Karpas-422 (cell line): Measurements from ENCODE around the gene FOXB1. TPM values are rescaled to one million over a fixed set of nuclear protein-coding genes. Genes with fewer than 3 reads are reported as not detected.

Experiments used
- DNase-seq: peaks from one replicate; pipeline ENCODE4 v3.0.0-alpha.2; 2015
- H2AFZ ChIP-seq: fragments of 200-600 bp; sonication (generic); 2 replicates; pipeline ENCODE4 v1.6.1; 2014; ENCODE audit warnings: antibody characterized with exemption, low read length, mixed read lengths
- H3K27ac ChIP-seq: fragments of 200-600 bp; sonication (generic); 2 replicates; pipeline ENCODE4 v1.5.1; 2014; ENCODE audit warnings: mild to moderate bottlenecking, low read length, moderate library complexity
- H3K27me3 ChIP-seq: fragments of 200-600 bp; sonication (generic); 2 replicates; pipeline ENCODE4 v1.6.1; 2014; ENCODE audit warnings: low read length, mixed read lengths
- H3K36me3 ChIP-seq: fragments of 200-600 bp; sonication (generic); 2 replicates; pipeline ENCODE4 v1.6.1; 2014; ENCODE audit warnings: low read length, mixed read lengths; ENCODE audit not compliant: insufficient read depth
- H3K4me1 ChIP-seq: fragments of 200-600 bp; sonication (generic); 2 replicates; pipeline ENCODE4 v1.6.1; 2014; ENCODE audit warnings: mild to moderate bottlenecking, low read length, mixed read lengths
- H3K4me2 ChIP-seq: fragments of 200-600 bp; sonication (generic); 2 replicates; pipeline ENCODE4 v1.6.1; 2014; ENCODE audit warnings: low read length, low read depth, mild to moderate bottlenecking; ENCODE audit not compliant: poor library complexity, severe bottlenecking
- H3K4me3 ChIP-seq: fragments of 200-600 bp; sonication (generic); 2 replicates; pipeline ENCODE4 v1.5.1; 2014; ENCODE audit warnings: mild to moderate bottlenecking, antibody characterized with exemption, low read length, mixed read lengths
- H3K79me2 ChIP-seq: fragments of 200-600 bp; sonication (generic); 2 replicates; pipeline ENCODE4 v1.6.1; 2014; ENCODE audit warnings: mild to moderate bottlenecking, low read length, mixed read lengths
- H3K9ac ChIP-seq: fragments of 200-600 bp; sonication (generic); 2 replicates; pipeline ENCODE4 v1.6.0; 2014; ENCODE audit warnings: low read length
- H3K9me2 ChIP-seq: fragments of 200-600 bp; sonication (generic), shearing (Covaris generic); replicated peaks from 2 replicates; pipeline ENCODE4 v1.6.0; 2014; ENCODE audit warnings: mild to moderate bottlenecking, low read length, moderate library complexity; ENCODE audit not compliant: insufficient read depth
- H3K9me3 ChIP-seq: fragments of 300-700, 200-600 bp; sonication (generic); 2 replicates; pipeline ENCODE4 v1.6.1; 2014; ENCODE audit warnings: low read length, mixed read lengths
- H4K20me1 ChIP-seq: fragments of 200-600 bp; sonication (generic); 2 replicates; pipeline ENCODE4 v1.6.1; 2014; ENCODE audit warnings: mild to moderate bottlenecking, antibody characterized with exemption, low read length, low read depth; ENCODE audit not compliant: insufficient read depth
- total RNA-seq: library from RNA; depleted of rRNA; stranded (reverse); fragments of >200 nt; shearing (Covaris generic); gene quantifications from 2 replicates; pipeline ENCODE4 v1.2.3, GENCODE V29; 2014; ENCODE audit warnings: low replicate concordance

Gene FOXB1
- total RNA-seq, 1 experiment from 2014 or later = not detected

DNA sequence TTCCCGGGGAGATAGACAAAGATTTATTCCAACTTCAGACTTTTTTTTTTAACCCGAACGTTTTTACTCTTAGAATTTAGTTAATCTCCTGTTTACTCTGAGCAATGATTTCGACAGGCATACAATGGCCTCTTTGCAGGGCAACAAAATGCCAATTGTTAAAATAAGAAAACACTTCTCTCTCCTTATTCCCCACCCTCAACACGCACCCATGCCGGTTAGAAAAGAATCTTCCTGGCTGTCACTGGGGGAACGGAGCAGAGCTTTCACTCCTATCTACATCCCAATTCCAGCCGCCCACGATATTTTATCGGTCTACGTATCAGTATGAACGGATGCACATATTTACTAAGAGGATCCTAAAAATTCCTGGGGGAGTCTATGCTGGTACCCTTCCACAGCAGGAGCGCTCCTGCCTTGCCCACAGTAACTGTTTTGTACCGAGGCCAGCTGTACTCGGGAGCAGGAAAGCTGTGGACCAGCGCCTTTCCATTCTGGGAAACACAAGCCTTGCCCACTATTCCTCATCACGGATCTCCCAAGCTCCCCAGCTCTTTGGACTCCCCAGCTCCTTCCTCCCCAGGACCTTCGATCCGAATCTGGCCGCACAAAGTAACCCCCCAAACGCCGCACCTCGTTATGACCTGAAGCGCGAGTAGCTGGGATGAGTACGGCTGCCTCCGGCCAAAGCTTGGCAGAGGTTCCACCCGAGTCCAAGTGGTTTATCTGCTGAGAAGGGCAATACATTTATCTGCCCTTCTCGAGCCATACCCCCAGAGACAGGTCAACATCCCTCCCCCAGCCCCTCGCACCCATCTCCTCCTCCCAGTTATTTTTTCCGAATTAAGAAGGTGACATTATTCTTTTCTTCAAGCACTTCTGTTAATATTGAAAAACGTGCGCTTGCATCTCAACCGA, 2.2 kb upstream of the FOXB1 start:
- Histone ChIP-seq H3K27me3 (no peaks in the 10 kb centered on the region), H3K9me3 (no peaks in the 10 kb centered on the region), H3K4me2 (no peak overlapping the region), H4K20me1 (no peaks in the 10 kb centered on the region), H2AFZ (no peak overlapping the region), H3K36me3 (no peaks in the 10 kb centered on the region), H3K27ac (no peak overlapping the region), H3K4me3 (no peak overlapping the region), H3K79me2 (no peaks in the 10 kb centered on the region), H3K9me2 (no peaks in the 10 kb centered on the region), H3K9ac (no peak overlapping the region), H3K4me1 (no peaks in the 10 kb centered on the region)
- DNase-seq = no peak

DNA sequence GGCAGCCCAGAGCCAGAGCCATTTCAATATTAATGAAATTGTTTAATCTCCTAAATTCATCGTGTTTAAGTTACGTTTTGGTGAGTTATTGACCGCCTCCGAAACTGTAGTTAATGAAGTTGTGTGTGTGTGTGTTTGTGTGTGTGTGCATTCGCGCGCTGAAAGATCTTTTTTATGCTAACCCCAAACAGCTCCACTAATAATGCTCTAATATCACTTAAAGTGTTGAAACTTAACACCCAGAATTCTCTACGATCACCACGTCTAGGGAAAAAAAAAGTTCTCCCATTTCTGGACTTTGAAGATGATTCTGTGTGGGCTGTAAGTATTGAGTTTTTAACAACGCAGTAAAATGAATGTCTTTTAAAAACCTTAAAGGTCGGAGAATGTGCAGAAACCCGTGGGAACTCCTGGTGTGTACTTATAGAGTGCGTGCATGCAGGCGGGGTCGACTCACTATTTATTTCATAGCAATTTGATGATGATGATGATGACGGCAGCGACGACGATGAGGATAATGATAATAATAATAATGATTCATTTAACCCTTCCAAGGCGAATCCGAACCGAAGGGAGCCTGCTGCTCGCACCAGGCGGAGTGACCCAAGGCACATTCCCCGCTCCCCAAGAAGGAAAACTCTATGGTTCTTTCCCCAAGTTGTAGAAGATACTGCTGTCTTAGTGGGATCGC, 1.4 kb upstream of the FOXB1 start:
- Histone ChIP-seq H3K27ac (no peak overlapping the region), H3K4me3 (no peak overlapping the region)

DNA sequence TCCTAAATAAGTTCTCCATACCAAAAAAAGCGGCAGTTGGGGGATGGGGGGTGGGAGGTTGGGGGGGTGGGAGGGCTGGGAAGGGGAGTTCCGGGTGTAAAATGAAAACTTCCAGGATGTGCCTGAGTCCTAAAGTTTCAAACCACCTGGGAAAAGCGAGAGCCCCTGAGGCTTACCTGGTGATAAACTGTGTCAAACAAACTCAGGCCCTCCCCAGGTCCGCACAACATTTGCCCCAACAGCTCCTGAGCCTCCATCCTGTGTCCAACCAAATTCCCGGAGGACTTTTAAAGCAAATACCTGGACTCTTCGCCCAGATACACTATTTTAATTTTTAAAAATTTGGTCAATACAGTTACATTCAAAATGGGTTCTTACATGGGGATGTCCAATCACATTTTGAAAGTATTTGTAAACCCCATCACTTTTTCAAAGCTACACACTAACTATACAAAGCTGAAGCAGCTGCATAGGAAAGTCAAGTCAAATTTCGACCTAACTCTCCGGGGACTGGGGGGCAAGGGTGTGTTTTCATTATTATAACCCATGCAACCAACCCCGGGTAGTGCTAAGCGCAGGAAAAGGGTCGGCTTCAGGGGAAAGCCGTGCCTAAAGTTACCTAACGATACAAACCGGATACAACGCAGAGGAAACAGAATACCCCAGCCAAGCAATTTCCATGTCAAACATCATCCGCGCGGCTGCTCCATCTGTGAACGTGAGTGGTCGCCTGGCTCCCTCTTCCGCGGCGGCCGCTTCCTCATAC, 685 bp upstream of the FOXB1 start:
- Histone ChIP-seq H3K4me2 (no peak overlapping the region), H3K36me3 (no peaks in the 10 kb centered on the region), H3K27ac (no peak overlapping the region), H3K4me1 (no peaks in the 10 kb centered on the region), H2AFZ (no peak overlapping the region), H4K20me1 (no peaks in the 10 kb centered on the region), H3K9me2 (no peaks in the 10 kb centered on the region), H3K4me3 (no peak overlapping the region), H3K79me2 (no peaks in the 10 kb centered on the region), H3K27me3 (no peaks in the 10 kb centered on the region), H3K9me3 (no peaks in the 10 kb centered on the region), H3K9ac (no peak overlapping the region)
- no peak for DNase-seq

More for the DNA sequence above, 1.4 kb upstream of the FOXB1 start:
- no peak overlapping the region for H2AFZ ChIP-seq
- no peak overlapping the region for H3K9ac ChIP-seq
- H3K9me2 ChIP-seq = no peaks in the 10 kb centered on the region
- no peaks in the 10 kb centered on the region for H3K9me3 ChIP-seq
- no peak overlapping the region for H3K4me2 ChIP-seq
- H3K36me3 ChIP-seq = no peaks in the 10 kb centered on the region
- H3K27me3 ChIP-seq = no peaks in the 10 kb centered on the region
- no peaks in the 10 kb centered on the region for H3K79me2 ChIP-seq
- no peaks in the 10 kb centered on the region for H4K20me1 ChIP-seq
- H3K4me1 ChIP-seq = no peaks in the 10 kb centered on the region
- DNase-seq = no peak

DNA sequence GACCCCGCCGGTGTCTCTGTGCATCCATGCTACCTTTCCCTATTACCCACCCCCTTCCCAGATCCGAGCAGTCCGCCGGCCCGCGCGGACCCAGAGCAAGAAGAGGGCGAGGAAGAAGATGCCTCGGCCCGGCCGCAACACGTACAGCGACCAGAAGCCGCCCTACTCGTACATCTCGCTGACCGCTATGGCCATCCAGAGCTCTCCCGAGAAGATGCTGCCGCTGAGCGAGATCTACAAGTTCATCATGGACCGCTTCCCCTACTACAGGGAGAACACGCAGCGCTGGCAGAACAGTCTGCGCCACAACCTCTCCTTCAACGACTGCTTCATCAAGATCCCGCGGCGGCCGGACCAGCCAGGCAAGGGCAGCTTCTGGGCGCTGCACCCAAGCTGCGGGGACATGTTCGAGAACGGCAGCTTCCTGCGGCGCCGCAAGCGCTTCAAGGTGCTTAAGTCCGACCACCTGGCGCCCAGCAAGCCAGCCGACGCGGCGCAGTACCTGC, 788 bp downstream of the FOXB1 start:
- Histone ChIP-seq H3K79me2 (no peaks in the 10 kb centered on the region), H4K20me1 (no peaks in the 10 kb centered on the region), H3K9me3 (no peaks in the 10 kb centered on the region), H3K27ac (no peak overlapping the region), H3K36me3 (no peaks in the 10 kb centered on the region), H3K4me2 (no peak overlapping the region), H3K9me2 (no peaks in the 10 kb centered on the region), H3K4me3 (no peak overlapping the region), H2AFZ (no peak overlapping the region), H3K27me3 (no peaks in the 10 kb centered on the region), H3K4me1 (no peaks in the 10 kb centered on the region), H3K9ac (no peak overlapping the region)
- no peak for DNase-seq

DNA sequence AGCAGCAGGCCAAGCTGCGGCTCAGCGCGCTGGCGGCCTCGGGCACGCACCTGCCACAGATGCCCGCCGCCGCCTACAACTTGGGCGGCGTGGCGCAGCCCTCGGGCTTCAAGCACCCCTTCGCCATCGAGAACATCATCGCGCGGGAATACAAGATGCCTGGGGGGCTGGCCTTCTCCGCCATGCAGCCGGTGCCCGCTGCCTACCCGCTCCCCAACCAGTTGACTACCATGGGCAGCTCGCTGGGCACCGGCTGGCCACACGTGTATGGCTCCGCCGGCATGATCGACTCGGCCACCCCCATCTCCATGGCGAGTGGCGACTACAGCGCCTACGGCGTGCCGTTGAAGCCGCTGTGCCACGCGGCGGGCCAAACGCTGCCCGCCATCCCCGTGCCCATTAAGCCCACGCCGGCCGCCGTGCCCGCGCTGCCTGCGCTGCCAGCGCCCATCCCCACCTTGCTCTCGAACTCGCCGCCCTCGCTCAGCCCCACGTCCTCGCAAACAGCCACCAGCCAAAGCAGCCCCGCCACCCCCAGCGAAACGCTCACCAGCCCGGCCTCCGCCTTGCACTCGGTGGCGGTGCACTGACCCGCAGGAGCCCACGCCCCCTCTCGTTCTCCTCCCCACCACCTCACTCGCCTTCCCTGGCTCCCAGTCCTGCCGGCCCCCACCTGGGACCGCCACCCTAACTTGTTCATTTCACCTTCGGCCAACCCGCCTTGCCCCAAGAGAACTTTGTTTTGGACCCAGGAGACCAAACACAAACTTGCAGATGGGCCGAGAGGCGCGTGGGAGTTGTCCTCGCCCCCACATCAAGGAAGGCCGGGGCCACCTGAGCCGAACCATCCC, 1.5 kb downstream of the FOXB1 start:
- no peak overlapping the region for H3K9ac ChIP-seq
- H3K27ac ChIP-seq = no peak overlapping the region
- no peak overlapping the region for H2AFZ ChIP-seq
- no peaks in the 10 kb centered on the region for H4K20me1 ChIP-seq
- H3K9me2 ChIP-seq = no peaks in the 10 kb centered on the region
- no peaks in the 10 kb centered on the region for H3K36me3 ChIP-seq
- H3K27me3 ChIP-seq = no peaks in the 10 kb centered on the region
- H3K79me2 ChIP-seq = no peaks in the 10 kb centered on the region
- H3K9me3 ChIP-seq = no peaks in the 10 kb centered on the region
- no peak overlapping the region for H3K4me2 ChIP-seq
- no peaks in the 10 kb centered on the region for H3K4me1 ChIP-seq
- DNase-seq = no peak
- no peak overlapping the region for H3K4me3 ChIP-seq

DNA sequence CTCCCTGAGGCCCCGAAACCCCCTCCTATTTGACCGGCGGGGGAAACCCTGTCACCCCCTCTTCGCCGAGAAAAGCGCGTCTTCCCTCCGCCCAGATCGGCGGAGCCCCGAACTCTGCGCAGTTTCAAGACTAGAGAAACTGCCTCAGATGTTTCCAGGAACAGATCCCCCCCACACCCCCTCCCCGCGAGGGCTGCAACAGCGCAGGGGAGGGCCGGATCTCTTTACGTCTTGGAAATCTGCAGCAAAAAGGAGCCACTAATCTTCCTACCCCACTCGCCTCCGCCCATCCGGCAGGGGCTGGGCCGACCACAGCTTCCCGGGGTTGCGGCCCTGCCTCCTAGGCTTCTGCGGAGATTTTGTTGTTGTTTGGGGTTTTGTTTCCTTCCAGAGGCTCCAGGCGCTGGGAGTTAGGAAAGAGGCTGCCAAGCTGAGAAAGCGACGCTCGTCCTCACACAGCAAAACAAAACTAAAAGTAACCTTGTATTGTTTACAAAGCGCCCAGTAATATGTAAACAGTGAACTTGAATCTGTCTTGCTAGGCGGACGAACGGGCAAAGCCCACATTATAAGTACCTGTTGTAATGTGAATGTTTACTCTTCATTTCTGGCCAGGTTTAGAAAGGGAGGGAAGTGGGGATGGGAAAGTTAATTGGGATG, 2.2 kb downstream of the FOXB1 start:
- Histone ChIP-seq H3K36me3 (no peaks in the 10 kb centered on the region), H4K20me1 (no peaks in the 10 kb centered on the region), H3K9me3 (no peaks in the 10 kb centered on the region), H3K4me1 (no peaks in the 10 kb centered on the region), H3K4me2 (no peak overlapping the region), H3K9me2 (no peaks in the 10 kb centered on the region), H3K27me3 (no peaks in the 10 kb centered on the region), H3K79me2 (no peaks in the 10 kb centered on the region), H3K4me3 (no peak overlapping the region), H2AFZ (no peak overlapping the region), H3K9ac (no peak overlapping the region), H3K27ac (no peak overlapping the region)
- DNase-seq = no peak

DNA sequence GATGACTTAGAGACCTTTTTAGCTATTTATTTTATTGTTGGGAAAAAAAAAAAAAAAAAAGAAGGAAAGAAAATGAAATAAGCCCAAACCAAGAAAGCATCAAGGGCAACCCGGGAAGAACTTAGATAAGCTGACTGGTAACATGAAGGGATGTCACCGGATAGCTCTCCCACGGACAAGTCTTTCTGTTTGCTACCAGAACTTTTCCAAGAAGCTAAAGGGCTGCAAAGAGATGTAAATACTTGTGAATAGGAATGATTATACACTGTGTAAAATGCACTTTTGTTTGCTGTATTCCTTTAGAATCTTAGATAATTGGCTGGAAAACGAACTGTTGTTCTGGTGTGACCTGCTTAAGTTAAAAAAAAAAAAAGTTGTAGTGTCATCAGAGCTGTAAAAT, 2.8 kb downstream of the FOXB1 start:
- Histone ChIP-seq H3K79me2 (no peaks in the 10 kb centered on the region), H2AFZ (no peak overlapping the region), H4K20me1 (no peaks in the 10 kb centered on the region), H3K4me3 (no peak overlapping the region), H3K9ac (no peak overlapping the region), H3K27me3 (no peaks in the 10 kb centered on the region), H3K4me2 (no peak overlapping the region), H3K4me1 (no peaks in the 10 kb centered on the region), H3K36me3 (no peaks in the 10 kb centered on the region), H3K9me2 (no peaks in the 10 kb centered on the region), H3K27ac (no peak overlapping the region), H3K9me3 (no peaks in the 10 kb centered on the region)
- no peak for DNase-seq
